GM19468 (cell line): ENCODE measurements around the gene GUCY2C.

Source experiments
- ATAC-seq: cut with Tn5 transposase; IDR thresholded peaks from one replicate; pipeline ENCODE4 v1.9.1; 2021; ENCODE audit warnings: mild to moderate bottlenecking, moderate library complexity, moderate number of reproducible peaks; ENCODE audit not compliant: unreplicated experiment; ENCODE audit errors: extremely low read depth

GUCY2C gene

DNA sequence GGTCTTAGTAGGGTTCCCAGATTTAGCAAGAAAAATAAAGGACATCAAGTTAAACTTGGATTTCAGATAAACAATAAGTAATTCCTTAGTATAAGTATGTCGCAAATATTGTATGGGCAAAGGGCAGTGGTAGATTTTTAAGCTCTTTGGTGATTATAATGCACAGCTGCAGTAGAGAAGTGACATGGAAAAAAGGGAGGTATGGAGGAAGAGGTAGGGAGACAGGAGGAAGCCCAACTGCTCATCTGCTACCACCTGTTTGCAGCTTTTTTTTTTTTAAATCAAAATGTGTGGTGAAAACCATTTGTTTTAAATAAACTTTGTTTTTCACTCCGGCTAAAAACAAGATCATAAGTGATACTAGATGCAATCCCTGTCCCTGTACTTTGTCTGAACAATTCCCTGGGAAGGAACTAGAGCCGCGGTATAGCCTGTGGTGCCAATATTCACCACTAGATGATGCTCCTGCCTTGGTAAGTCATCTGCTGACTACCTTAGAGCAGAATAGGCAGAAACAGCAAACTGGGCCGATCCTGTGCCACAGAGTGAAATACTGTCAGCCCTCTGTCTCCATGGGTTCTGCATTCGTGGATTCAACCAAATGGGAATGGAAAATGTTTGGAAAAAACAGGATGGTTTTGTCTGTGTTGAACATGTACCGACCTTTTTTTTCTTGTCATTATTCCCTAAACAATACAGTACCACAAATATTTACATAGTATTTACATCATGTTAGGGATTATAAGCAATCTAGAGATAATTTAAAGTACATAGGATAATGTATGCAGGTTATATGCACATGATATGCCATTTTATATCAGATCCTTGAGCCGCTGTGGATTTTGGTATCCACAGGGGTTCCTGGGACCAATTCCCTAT lies 66.3 kb downstream of the GUCY2C start:
- peak; percentile 88 for ATAC-seq

DNA sequence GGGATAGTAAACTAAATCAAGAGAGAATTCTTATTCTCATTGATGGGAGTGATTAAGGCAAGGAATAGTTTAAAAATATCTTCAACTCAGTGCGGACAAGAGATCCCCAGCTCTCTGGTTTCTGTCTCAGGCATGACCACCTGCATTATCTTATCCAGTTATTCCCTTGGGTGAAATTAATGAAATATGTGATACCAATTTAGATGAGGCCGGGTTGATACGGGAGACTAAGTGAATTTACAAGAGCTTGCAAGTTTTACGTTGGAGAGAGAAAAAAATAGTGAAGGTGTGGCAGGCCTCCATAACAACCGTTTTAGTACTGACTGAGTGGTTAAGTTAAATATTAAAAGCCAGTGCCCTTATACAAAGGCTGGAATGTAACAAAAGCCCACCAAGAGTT lies 67.6 kb downstream of the GUCY2C start:
- ATAC-seq = no peak

DNA sequence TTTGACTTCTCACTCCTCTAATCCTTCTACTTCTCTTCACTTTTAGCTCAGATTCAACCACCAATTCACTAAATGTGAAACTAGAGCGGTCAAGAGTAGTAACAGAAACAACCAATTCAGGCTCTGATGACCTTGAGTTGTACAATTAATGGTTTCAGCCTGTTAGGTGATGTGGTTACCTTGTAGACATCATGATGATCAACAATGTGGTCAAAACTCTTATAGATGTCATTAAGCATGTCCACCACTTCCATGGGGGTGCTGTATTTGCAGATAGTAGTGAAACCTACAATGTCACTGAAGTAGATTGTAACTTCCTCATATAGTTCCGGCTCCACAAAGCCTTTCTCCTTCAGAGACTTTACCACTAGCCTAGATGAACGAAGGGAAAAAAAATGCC lies 74.6 kb downstream of the GUCY2C start:
- peak; percentile 56 for ATAC-seq

DNA sequence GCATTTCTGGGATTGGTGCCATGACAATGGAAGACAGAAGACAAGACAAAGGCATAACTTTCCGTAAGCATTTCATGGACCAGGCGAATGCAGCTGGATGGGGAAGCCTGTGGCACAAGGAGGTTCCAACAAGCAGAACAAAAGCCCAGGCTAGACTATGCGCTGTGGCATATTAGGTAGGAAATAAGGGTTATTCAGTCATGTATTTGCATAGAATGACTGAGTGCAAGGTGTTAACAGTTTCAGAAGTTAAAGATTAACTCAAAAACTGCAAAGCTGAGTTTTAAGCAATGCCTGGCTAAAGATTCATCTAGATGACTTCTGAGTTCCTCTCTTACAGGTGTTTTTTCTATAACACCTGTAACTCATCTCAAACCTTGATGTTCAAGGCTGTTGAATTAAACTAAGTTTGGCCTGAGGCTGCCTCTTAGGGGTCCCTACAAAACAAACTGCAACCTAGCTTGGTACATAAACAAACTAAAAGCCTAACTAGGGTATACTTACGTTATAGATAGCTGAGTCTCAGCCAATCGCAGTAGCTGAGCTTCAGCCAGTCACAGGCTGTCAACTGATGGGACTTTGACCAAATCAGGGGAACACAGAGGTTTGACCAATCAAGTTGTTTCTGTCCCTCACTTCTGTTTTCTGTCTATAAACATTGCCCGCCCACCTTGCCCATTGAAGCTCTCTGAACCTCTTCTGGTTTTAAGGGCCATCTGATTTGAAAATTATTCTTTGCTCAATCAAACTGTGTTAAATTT lies 76.5 kb downstream of the GUCY2C start:
- ATAC-seq = peak; percentile 58

DNA sequence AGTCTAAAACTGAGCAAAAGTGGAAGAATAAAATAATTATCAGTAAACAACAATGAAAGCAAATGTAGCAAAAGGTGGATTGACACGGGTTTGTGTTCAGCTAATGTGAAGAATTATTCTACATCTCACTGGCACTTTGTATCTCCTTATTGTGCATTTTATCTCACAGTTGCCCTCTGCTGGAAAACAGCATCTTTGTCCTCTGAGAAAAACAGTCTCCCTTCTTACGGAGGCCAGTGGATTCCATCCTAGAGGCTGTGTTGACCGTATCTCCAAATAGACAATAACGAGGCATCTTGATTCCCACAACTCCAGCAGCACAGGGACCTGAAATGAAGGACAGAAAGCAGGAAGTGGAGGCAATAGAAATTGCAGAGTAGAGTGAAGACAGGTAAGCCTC lies 77.4 kb downstream of the GUCY2C start:
- ATAC-seq = no peak

DNA sequence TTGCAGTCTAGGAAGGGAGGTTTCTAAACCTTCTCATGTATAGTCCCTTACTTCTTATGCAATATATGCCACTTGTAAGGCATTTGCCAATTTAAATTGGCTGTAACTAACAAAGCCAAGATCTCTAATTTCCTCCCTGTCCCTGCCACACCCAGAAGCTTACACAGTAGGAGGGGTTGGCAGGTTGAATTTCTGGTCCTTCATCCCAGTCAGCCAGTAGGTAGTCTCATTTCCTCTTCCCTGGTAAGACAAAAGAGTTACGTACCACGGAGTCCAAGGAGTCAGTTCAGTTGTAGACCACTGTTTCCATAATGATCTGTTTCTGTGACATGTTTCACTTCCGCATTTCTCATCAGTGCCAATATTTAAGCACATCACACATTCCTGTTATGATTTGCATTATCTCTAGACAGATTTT lies 81.7 kb downstream of the GUCY2C start:
- ATAC-seq = peak; percentile 44

DNA sequence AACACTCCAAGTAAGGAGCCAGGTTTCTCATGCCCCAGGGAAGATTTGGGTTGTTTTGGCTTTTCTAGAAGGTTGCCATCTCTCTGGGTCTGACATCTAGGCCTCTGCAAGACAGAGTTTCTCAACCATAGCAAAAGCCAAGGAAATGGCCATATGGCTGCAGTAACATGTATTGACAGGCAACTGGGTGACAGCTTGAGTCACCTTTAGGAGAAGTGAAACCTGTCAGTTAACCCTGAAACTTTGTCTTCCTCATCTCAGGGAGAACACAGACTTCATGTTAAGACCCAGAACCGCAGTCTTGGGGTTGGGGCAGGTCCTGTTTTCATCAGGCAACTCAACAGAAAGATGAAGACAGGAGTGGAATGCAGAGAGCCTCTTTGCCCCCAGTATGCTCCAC lies 82.7 kb downstream of the GUCY2C start:
- ATAC-seq = peak; percentile 94

DNA sequence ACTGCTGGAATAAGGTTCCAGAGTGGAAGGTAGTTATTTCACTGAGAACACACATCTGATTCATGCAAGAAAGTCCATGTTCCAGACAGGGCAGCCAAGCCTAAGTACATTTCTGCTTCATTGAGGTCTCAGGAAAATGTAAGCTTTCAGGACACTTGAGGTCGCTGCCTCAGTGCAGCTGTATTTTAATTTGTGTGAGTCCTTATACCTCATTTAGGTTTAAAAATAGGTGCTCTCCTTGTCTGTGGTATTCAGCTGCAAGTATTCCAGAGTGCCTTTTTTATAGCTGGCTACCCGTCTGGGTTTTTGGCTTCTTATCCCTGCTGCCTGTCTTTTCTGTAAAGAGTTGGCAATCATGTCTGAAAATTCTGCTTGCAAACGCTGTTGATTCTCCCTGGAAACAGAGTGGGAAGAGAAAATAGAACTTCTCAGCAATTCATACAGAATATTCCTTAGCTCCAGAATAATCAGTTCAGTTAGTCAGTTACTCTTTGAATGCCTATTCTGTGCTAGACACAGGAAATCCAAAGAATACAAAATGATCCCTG lies 83.4 kb downstream of the GUCY2C start:
- no peak for ATAC-seq

DNA sequence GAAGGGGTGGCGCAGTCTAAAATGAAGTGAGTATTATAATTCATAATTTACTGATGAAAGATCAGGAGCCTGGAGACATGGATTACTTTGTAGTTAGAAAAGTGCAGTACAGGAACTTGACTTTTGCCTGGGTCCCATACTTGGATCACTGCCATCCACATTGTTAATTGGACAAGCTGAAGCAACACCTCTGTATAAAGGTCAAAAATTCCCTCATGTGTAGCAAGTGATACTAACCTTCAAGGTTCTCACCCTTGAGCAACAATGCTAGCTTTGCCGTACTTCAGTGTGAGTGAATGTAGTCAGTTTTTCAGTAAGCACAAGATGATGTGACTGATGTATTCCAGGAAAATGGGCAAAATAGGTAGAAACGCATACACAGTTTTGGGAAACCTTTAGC lies 84.1 kb downstream of the GUCY2C start:
- no peak for ATAC-seq

DNA sequence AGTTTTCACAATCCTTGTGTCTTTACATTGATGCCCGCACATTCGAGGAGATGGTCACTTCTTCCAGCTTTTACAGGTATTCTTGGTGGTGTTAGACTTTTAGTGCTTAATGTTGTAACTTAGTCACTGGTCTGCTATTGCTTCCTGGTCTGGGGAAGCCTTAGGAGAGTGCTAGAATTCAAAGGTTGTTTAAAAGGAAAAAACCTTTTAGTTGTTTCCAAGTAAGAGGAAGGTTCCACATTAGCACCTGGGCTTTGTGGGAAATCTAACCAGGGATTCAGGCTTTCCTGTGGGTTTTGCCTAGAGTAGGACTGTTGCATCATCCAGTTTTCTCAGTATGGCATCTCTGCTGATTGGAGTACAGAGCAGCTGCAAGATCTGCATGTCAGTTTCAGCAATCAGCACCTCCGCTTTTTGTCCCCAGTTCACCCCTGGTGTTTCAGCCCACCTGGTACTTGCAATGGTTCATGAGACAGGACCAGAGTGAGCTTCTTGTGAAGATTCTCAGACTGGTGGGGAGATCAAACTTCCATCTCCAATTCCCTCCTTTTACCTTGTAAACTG lies 84.7 kb downstream of the GUCY2C start:
- no peak for ATAC-seq

DNA sequence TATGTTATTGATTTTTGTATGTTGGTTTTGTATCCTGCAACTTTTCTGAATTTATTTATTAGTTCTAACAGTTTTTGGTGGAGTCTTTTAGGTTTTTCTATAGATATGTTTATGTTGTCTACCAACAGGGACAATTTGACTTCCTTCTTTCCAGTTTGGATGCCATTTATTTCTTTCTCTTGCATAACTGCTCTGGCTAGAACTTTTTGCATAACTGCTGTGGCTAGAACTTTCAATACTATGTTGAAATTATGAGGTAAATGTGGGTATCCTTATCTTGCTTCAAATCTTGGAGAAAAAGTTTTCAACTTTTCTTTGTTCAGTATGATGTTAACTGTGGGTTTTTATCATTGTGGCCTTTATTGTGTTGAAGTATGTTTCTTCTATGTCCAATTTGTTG lies 88.8 kb downstream of the GUCY2C start:
- no peak for ATAC-seq

DNA sequence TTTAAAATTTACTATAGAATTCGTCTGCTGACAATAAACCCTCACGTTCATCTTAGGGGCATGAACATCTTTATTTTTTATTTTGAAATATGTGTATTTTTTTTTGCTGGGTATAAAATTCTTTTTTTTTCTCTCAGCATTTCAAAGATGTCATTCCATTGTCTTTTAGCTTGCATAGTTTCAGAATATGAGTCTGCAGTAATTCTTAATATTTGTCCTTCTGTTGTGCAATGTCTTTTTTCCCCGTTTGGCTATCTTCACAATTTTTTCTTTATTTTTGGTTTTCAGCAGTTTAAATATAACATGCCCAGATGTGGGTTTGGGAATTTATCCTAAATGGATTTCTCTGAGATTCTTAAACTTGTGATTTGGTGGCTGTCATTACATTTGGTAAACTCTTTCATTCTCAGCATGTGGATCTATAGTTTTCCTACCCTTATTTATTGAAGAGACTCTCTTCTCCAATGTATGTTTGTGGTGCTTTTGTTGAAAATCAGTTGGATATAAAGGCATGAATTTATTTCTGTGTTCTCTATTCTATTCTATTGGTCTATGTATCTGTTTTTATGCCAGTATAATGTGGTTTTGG lies 90.9 kb downstream of the GUCY2C start:
- no peak for ATAC-seq

DNA sequence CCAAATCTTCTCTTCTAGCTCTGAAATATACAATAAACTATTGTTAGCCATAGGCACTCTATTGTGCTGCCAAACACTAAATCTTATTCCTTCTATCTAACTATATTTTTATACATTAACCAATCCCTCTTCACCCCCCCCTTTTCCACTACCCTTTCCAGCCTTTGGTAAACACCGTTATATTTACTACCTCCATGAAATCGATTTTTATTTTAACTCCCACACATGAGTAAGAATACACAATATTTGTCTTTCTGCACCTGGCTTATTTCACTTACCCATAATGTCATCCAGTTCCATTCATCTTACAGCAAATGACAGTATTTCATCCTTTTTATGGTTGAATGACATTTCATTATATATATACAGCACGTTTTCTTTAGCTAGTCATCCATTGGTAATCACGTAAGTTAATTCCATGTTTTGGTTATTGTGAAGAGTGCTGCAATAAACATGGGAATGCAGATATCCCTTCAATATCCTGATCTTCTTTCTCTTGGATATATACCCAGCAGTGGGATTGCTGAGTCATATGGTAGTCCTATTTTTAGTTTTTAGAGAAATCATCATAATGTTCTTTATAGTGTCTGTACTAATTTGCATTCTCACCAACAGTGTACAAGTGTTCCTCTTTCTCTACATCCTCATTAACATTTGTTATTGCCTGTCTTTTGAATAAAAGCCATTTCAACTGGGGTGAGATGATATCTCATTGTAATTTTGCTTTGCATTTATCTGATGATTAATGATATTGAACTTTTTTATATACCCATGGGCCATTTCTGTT lies 94.5 kb downstream of the GUCY2C start:
- ATAC-seq = no peak

DNA sequence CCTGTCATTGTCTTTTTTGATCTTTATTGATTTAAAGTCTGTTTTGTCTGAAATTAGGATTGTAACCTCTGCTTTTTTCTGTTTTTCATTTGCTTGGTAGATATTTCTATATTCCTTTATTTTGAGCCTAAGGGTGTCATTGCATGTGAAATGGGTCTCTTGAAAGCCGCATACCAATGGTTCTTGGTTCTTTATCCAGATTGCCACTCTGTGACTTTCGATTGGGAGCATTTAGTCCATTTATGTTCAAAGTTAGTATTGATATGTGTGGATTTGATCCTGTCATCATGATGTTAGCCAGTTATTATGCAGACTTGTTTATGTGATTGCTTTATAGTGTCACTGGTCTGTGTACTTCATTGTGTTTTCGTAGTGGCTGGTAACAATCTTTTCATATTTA lies 98.9 kb downstream of the GUCY2C start:
- ATAC-seq = no peak

DNA sequence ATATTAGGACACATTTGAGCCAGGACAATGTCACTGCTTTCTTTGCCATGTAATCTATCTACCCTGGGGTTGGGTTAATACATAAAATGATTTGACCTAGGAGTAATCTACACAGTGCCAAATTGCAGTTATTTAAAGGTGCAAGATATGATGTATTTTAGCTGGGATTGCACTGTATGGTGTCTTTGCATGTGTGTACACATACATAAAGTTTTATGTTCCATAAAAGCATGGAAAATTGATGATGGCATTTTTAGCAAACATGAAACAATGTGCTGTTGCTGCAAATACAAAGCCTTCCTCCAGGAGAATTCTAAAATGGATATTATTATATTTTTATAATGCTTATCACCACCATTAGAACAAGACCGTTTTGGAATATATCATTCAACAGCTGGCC lies 104.7 kb downstream of the GUCY2C start:
- no peak for ATAC-seq

DNA sequence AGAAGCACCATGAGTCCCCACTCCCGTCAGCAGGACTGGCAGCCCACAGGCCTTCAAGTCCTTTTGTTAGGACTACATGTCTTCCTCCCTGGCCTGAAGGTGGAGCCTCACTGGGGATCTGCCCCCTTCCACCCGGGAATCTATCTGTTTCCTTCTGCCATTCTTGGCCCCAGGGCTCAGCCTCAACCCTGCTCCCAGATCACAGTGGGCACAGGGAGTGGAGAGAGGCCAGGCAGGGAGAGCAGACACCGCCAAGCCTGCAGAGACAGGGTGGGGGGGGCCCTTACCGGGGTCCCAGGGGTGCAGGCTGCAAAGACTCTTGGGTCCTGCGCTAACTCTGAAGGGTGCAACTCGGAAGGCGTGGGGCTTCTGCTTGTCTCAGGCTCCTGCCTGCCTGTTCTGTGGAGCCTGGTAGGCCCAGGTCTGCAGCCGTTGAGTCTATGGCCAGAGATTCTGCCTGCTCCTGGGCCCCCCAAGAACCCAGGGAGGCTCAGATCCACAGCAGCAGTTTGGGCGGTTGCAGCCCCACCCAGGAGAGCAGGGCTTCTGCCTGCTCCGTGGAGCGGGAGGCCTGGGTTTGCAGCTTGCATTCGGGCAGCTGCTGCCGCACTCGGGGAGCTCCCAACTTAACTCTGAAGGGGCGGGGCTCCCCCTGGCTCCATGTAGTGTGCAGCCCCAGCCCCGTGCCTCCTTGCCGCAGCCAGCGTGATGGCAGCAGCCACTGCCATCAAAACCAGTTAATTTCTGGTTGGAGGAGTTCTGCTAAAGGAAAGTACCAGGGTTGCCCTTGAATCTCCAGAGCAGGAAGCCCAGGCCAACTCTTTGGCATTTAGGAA lies 107.0 kb downstream of the GUCY2C start:
- ATAC-seq = no peak

DNA sequence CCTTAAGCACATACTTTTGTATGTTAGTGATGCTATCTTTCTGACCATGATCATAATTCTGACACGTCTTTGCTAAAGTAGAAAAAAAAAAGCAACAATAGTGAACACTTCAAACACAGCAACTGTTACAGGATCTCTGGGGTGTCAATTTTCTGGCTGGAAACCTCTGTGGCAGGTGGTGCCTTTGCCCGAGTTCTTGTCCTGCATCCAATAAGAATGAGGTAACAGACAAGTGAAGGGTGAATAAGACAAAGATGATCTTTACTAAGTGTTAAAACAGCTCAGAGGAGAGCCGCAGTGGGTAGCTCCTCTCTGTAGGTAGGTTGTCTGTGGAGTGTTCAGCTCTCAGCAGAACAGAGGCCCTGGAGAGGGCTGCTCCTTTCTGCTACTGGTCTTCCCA lies 107.8 kb downstream of the GUCY2C start:
- no peak for ATAC-seq

DNA sequence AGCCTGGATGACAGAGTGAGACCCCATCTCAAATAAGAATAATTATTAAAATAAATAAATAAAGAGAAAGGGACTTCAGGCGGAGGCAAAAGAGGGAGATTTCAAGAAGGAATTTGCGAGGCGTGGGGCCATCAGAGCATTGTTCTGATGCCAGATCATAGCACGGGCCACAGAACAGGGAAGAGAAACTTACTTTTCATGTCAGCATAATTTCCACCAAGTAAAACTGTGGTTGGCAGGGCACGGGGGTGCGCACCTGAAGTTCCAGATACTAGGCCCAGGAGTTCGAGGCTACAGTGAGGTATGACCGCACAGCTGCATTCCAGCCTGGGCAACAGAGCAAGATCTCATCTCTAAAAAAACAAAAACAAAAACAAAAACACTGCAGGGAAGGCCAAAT lies 117.8 kb downstream of the GUCY2C start:
- ATAC-seq = no peak

DNA sequence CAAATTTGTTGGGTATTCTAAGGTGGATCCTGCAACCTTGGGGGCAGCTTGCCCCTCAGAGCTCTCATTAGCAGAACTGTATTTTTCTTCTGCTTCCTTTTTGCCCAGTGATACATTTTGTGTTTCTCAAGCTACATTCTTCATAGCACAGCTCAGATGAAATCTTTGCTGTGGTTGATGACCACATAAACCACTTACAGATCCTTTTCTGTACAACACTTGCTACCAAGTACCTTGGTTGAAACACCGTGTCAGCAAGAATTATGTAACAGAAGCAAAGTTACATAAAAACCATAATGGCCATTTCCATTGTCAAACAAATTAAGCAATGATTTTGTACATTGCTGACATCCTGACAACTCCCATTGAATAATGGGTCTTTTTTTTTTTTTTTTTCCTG lies 119.1 kb downstream of the GUCY2C start:
- ATAC-seq = no peak
